ENCODE results near the gene KNSTRN.

KNSTRN gene

GRCh38 chr15:40366457-40367370, 15.8 kb upstream of the KNSTRN start:
- no peak for DNase-seq (ENCODE audit: low read depth)

GRCh38 chr15:40367371-40367685, 15.2 kb upstream of the KNSTRN start:
- DNase-seq (ENCODE audit: low read depth), result no peak

DNA sequence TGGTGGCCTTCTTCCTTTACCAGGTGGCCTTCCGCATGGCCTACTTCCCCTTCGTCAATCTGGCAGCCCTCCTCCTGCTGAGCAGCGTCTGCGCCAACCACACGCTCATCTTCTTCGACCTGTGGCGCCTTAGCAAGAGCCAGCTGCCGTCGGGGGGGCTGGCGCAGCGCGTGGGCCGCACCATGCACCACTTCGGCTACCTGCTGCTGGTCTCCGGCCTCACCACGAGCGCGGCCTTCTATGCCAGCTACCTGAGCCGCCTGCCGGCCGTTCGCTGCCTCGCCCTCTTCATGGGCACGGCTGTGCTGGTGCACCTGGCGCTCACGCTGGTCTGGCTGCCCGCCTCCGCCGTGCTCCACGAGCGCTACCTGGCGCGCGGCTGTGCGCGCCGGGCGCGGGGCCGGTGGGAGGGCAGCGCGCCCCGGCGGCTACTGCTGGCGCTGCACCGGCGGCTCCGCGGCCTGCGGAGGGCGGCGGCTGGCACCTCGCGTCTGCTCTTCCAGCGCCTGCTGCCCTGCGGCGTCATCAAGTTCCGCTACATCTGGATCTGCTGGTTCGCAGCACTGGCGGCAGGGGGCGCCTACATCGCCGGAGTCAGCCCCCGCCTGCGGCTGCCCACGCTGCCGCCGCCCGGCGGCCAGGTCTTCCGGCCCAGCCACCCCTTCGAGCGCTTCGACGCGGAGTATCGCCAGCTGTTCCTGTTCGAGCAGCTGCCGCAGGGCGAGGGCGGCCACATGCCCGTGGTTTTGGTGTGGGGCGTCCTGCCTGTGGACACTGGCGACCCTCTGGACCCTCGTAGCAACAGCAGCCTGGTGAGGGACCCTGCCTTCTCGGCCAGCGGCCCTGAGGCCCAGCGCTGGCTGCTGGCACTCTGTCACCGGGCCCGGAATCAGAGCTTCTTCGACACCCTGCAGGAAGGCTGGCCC, 14.6 kb upstream of the KNSTRN start:
- DNase-seq (ENCODE audit: low read depth), result peak; percentile 55

- no peak for DNase-seq (ENCODE audit: low read depth)
Measured at GRCh38 chr15:40368719-40369473, 13.6 kb upstream of the KNSTRN start.

DNA sequence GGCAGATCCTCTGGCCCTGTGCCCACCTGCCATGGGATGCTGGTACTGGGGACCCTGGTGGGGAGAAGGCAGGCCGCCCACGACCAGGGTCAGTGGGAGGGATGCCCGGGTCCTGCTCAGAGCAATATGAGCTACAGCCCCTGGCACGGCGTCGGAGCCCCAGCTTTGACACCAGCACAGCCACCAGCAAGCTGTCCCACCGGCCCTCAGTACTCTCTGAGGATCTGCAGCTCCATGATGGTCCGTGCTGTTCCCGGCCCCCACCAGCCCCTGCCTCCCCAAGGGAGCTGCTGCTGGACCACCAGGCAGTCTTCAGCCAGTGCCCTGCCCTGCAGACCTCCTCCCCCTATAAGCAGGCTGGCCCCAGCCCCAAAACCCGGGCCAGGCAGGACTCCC, 13.0 kb upstream of the KNSTRN start:
- no peak for DNase-seq (ENCODE audit: low read depth)

GRCh38 chr15:40369971-40370370, 12.6 kb upstream of the KNSTRN start:
- DNase-seq (ENCODE audit: low read depth), result no peak

- no peak for DNase-seq (ENCODE audit: low read depth)
Measured at GRCh38 chr15:40372981-40373380, 9.5 kb upstream of the KNSTRN start.

- DNase-seq (ENCODE audit: low read depth), result no peak
Measured at GRCh38 chr15:40377606-40378005, 4.9 kb upstream of the KNSTRN start.

DNA sequence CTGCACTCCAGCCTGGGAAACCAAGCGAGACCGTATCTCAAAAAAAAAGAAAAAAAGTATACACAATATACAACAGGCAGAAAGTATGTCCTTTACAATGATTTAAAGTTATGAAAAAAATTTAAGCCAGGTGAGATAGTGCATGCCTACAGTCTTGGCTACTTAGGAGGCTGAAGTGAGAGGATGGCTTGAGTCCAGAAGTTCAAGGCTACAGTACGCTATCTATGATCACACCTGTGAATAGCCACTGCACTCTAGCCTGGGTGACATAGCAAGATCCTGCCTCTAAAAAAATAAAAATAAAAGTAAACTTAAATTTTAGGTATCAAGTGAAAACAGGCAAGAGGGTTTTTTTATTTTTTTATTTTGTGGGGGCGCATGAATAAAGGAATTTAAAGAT, 3.1 kb upstream of the KNSTRN start:
- no peak for DNase-seq (ENCODE audit: low read depth)

DNA sequence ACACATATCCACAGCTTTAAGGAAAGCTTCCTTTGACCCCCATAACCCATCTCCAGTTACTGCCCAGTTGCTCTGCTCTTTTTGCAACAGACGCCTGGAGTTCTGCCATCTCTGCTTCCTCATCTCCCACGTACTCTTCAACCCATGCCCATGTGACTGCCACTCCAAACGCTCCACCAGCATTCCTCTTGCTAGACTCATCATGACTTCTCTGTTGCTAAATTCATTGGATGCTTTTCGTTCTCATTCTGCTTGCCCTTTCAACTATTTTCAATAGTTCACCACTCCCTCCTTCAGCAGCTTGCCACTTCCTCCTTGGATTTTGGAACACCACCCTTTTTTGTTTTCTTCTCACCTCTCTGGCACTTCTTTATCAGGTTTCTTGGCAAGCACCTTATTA, 2.7 kb upstream of the KNSTRN start:
- DNase-seq (ENCODE audit: low read depth), result no peak

DNA sequence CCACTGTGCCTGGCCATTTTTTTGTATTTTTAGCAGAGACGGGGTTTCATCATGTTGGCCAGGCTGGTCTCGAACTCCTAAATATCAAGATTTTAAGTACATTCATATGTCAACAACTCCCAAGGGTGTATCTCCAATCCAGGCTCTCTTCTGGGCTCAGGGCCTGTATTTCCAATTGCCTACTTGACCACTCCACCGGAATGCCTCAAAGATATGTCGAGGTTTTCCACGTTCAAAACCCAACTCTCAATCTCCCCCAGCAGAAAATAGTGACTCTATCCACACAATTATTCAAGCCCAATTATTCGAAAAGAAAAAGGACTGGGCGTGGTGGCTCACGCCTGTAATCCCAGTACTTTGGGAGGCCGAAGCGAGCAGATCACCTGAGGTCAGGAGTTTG, 1.9 kb upstream of the KNSTRN start:
- no peak for DNase-seq (ENCODE audit: low read depth)

DNA sequence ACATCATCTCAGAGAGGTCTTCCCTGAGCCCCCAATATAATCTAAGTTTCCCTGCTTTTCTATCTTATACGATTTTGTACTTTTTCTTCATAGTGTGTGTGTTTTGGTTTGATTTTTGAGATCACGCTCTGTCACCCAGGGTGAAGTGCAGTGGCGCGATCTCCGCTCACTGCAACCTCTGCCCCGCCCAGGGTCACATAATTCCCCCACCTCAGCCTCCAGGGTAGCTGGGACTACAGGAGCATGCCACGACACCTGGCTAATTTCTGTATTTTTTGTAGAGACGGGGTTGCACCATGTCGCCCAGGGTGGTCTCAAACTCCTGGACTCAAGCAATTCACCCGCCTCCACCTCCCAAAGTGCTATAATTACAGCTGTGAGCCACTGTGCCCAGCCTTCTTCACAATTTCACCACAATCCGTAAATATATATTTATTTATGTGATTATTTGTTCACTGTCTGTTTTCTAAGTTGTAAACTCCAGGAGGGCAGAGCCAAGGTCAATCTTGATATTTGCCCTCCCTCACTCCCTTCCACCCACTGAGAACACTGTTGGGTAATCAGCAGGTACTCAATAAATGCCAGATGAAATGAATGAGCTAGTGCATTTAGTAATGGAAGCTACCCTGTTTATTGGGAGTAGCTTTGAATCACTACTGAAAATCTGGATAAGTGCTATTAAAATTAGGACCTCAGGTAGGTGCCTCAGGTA, 547 bp upstream of the KNSTRN start:
- DNase-seq (ENCODE audit: low read depth), result no peak

DNA sequence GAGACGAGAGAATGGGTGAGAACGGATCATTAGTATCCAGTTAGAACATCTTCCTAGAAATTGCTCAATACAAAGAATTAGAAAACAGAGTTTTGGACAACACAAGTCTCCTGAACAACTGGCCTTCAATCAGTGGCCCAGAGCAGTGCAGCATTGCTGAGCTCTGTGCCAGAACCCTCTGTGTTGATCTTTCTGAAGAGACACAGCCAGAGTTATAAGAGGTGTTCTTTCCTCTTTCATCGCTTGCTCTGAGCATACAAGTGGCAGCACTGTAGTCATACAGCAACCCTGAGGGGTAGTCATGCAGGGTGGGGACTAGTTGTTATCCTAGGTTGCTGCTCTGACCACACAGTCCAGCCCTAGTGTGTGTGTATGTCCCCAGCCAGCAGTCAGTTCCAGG, 4.0 kb downstream of the KNSTRN start:
- no peak for DNase-seq (ENCODE audit: low read depth)

GRCh38 chr15:40388941-40389823, 6.7 kb downstream of the KNSTRN start:
- DNase-seq (ENCODE audit: low read depth), result no peak

DNA sequence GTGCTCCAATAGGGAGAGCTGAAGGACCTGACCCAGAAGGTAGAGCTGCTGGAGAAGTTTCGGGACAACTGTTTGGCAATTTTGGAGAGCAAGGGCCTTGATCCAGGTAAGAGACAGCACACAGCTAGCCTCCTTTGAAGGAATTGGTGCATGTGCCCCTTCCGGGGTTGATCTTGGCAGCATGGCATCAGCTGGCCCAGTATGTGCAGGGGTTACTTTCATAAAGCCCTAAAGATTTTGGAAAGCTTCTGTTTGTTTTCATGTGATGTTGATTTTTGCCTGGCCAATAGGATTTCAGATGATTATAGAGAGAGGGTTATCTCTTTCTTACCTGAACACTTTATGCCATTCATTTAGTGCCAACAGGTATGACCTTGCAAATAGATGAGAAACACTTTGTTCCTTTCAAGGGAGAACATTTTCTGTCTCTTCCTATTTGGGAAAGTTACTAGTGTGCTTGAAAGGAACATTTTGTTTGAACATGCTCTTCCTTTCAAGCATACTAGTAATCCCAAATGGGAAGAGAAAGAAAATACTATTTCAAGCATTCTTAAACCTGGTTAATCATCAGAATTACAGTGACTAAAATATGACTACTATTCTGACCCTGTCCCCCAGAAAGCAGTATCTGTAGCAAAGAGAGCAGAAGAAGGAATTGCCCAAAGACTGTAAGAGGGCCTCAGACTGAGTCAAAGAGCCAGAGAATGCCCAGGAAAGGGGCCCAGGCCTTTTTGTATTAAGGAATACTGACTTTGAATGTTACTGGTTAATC, 7.5 kb downstream of the KNSTRN start:
- DNase-seq (ENCODE audit: low read depth), result no peak

- no peak for DNase-seq (ENCODE audit: low read depth)
Measured at GRCh38 chr15:40392986-40393948, 10.7 kb downstream of the KNSTRN start.

DNA sequence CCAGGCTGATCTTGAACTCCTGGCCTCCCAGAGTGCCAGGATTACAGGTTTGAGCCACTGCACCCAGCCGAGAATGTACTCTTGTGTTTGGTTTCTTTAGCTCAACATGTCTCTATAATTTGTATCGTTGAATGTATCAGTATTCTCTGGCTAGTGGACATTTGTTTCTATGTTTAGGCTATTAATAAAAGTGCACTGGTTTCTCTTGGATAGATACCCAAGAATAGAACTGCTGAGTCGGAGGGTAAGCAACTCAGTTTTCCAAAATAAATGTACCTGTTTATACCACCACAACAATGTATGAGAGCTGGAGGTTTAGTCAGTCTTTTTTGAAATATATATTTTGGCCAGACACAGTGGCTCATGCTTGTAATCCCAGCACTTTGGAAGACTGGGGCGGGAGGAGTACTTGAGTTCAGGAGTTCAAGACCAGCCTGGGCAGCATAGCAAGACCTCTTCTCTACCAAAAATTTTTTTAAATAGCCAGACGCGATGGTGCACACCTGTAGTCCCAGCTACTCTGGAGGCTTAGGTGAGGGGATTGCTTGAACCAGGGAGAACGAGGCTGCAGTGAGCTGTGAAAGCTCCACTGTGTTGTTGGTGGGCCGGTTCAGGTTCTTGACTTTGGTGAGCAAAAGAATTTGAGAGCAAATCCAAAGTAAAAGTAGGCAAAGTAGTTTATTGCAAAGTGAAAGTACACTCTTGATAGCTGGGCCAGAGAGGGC, 15.3 kb downstream of the KNSTRN start:
- no peak for DNase-seq (ENCODE audit: low read depth)

DNA sequence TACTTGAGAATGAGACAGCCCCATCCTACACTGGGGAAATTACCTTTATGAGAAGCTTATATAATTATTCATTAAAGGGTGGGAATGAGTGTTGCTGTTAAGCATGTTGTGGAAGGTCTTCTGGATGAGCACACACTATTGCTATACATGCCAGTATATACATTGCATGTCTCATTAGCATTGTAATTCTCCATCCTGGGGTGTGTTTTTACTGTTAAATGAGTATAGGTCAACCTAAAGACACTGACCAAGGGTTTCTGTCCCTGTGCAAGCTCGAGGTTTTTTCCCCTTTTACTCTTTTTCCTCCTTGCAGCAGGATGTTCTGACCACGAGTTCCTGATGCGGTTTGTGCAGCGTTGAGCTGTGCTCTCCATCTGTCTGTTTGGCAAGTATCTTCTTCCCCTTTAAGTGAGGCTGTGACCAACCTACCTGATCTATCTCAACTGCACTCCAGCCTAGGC, 15.9 kb downstream of the KNSTRN start:
- DNase-seq (ENCODE audit: low read depth), result no peak

Measured in stimulated activated CD8-positive, alpha-beta memory T cell treated with anti-CD3 and anti-CD28 coated beads, Interleukin-15, amount 100 ng/mL, for 24 hours (primary cell).